SK-N-SH treated with all-trans-retinoic acid at 6 μM for 48 hours (cell line): ENCODE measurements around the gene NUP153.
A peak's percentile ranks its signal among the peaks of the same experiment; 100 is the strongest.

ENCODE experiments used
- ATAC-seq: fragments of 200-7000 bp; cut with Tn5 transposase; 3 replicates; pipeline ENCODE4 v1.9.1; 2020; ENCODE audit warnings: mild to moderate bottlenecking, moderate library complexity
- ESRRG ChIP-seq: fragments of 250-450 bp; sonication (Bioruptor Pico); IDR thresholded peaks from 2 replicates; pipeline ENCODE4 v1.6.1; 2021; ENCODE audit warnings: mild to moderate bottlenecking
- ISL1 ChIP-seq: fragments of 250-450 bp; sonication (Bioruptor Pico); IDR thresholded peaks from 2 replicates; pipeline ENCODE4 v2.1.2; 2022; ENCODE audit warnings: mild to moderate bottlenecking, moderate library complexity
- TOX ChIP-seq: fragments of 250-450 bp; sonication (Bioruptor Pico); IDR thresholded peaks from 2 replicates; pipeline ENCODE4 v1.8.0; 2021; ENCODE audit warnings: mild to moderate bottlenecking, moderate library complexity, borderline replicate concordance
- ZNF8 ChIP-seq: fragments of 450-650 bp; formaldehyde crosslinking; IDR thresholded peaks from 2 replicates; pipeline ENCODE4 v1.5.0; 2020; ENCODE audit warnings: mild to moderate bottlenecking, moderate library complexity
- TF ChIP-seq, protein P1 (sequence below): fragments of 250-450 bp; sonication (Bioruptor Pico); IDR thresholded peaks from 2 replicates; pipeline ENCODE4 v1.5.1; 2021; ENCODE audit warnings: mild to moderate bottlenecking, moderate library complexity
- TF ChIP-seq, protein P2 (sequence below): fragments of 250-450 bp; sonication (Bioruptor Pico); IDR thresholded peaks from 2 replicates; pipeline ENCODE4 v1.8.0; 2020; ENCODE audit warnings: mild to moderate bottlenecking, moderate library complexity, borderline replicate concordance

The NUP153 gene

DNA sequence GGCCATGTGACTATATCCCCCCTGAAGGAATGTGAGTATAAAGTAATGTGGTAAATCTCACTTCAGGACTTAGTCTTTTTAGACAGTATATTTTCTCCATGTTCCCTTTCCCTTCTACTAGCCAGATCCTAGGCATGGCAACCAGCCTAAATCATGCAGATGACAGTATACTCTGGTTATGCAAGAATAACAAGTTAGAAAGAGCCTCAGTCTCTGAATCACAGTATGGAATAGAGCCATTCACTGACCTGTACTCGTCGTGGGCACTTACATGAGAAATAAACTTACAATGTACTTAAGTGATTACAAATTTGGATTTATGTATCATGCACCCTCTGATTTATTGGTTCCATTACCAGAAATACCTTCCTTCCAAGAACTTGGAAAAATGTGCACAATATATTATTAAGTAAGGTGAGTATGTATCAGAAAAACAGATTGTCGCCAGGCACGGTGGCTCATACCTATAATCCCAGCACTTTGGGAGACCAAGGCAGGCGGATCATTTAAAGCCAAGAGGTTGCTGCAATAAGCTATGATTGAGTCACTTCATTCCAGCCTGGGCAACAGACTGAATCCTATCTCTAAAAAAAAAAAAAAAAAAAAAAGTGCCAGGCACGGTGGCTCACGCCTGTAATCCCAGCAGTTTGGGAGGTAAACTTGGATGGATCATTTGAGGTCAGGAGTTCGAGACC, 131.7 kb downstream of the NUP153 start:
- ATAC-seq: no peak; the same call in 2 of the 3 replicates
- TF ChIP-seq, protein P1, sequence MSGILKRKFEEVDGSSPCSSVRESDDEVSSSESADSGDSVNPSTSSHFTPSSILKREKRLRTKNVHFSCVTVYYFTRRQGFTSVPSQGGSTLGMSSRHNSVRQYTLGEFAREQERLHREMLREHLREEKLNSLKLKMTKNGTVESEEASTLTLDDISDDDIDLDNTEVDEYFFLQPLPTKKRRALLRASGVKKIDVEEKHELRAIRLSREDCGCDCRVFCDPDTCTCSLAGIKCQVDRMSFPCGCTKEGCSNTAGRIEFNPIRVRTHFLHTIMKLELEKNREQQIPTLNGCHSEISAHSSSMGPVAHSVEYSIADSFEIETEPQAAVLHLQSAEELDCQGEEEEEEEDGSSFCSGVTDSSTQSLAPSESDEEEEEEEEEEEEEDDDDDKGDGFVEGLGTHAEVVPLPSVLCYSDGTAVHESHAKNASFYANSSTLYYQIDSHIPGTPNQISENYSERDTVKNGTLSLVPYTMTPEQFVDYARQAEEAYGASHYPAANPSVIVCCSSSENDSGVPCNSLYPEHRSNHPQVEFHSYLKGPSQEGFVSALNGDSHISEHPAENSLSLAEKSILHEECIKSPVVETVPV (CRISPR knock-in tag): no peak
- TF ChIP-seq ISL1 (CRISPR knock-in tag) (peak; percentile 34; the same call in 1 of the 2 replicates), TOX (CRISPR knock-in tag) (no peak), ZNF8 (CRISPR knock-in tag) (no peak)

DNA sequence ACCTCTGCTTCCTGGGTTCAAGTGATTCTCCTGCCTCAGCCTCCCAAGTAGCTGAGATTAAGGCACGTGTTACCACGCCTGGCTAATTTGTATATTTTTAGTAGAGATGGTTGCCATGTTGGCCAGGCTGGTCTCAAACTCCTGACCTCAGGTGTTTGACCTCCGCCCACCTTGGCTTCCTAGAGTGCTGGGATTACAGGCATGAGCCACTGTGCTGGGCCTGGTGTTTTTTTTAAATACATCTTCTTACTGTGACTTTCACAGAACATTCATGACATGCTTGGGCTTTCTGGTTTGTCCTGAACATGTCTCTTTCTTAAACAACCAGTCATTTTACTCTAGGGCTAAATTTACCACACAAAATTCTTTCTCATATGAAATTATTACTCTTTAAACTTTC, 141.3 kb downstream of the NUP153 start:
- TF ChIP-seq, protein P2, sequence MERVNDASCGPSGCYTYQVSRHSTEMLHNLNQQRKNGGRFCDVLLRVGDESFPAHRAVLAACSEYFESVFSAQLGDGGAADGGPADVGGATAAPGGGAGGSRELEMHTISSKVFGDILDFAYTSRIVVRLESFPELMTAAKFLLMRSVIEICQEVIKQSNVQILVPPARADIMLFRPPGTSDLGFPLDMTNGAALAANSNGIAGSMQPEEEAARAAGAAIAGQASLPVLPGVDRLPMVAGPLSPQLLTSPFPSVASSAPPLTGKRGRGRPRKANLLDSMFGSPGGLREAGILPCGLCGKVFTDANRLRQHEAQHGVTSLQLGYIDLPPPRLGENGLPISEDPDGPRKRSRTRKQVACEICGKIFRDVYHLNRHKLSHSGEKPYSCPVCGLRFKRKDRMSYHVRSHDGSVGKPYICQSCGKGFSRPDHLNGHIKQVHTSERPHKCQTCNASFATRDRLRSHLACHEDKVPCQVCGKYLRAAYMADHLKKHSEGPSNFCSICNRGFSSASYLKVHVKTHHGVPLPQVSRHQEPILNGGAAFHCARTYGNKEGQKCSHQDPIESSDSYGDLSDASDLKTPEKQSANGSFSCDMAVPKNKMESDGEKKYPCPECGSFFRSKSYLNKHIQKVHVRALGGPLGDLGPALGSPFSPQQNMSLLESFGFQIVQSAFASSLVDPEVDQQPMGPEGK (CRISPR knock-in tag): no peak
- TF ChIP-seq ESRRG: no peak
- ATAC-seq: no peak
